Heart left ventricle (tissue), 16 donors: ENCODE measurements around the gene VAPA. TPM values are rescaled to one million over a fixed set of nuclear protein-coding genes. Genes with fewer than 3 reads are reported as not detected.
"Not testable (repeated sequence)": the region's sequence is repeated elsewhere in the genome, so short reads cannot be mapped to it uniquely, and the experiment has no call there.

Experiments
- ATAC-seq, 4 donors: fragments of 200-7000 bp; cut with Tn5 transposase; one replicate each; pipeline ENCODE4 v1.9.1; 2020 to 2022; ENCODE audit warnings: moderate library complexity in 4 of 4, mild to moderate bottlenecking in 3 of 4, moderate number of reproducible peaks in 1 of 4
- DNase-seq, 5 donors: peaks; one replicate each; pipeline ENCODE4 v3.0.0-alpha.2; 2020
- H3K27ac ChIP-seq, 12 donors: fragments of 200-600 bp; sonication (generic) in 4 of 12; one replicate each; pipeline versions ENCODE4 v1.5.0 to v1.8.0; 2016 to 2022; ENCODE audit warnings: mild to moderate bottlenecking in 2 of 12
- H3K27me3 ChIP-seq, 9 donors: fragments of 200-600 bp; sonication (generic) in 2 of 9; one replicate each; pipeline versions ENCODE4 v1.5.1 to v1.8.0; 2016 to 2022; ENCODE audit warnings: mild to moderate bottlenecking in 3 of 9
- H3K36me3 ChIP-seq, 9 donors: fragments of 200-600 bp; sonication (generic) in 2 of 9; one replicate each; pipeline versions ENCODE4 v1.5.0 to v1.8.0; 2018 to 2022; ENCODE audit warnings: mild to moderate bottlenecking in 2 of 9
- H3K4me1 ChIP-seq, 12 donors: fragments of 200-600 bp; sonication (generic) in 4 of 12; one replicate each; pipeline versions ENCODE4 v1.5.0 to v1.8.0; 2016 to 2022; ENCODE audit warnings: mild to moderate bottlenecking in 3 of 12
- H3K4me3 ChIP-seq, 12 donors: fragments of 200-600 bp; sonication (generic) in 4 of 12; one replicate each; pipeline versions ENCODE4 v1.5.0 to v1.8.0; 2017 to 2022; ENCODE audit warnings: mild to moderate bottlenecking in 9 of 12, moderate library complexity in 4 of 12
- H3K9me3 ChIP-seq, 12 donors: fragments of 200-600 bp; sonication (generic) in 4 of 12; one replicate each; pipeline versions ENCODE4 v1.5.0 to v1.8.0; 2016 to 2022; ENCODE audit warnings: mild to moderate bottlenecking in 1 of 12
- POLR2A ChIP-seq, 2 donors: fragments of 450-650 bp; IDR thresholded peaks; one replicate each; pipeline ENCODE4 v1.6.1; 2017; ENCODE audit warnings: antibody characterized with exemption in 2 of 2, mild to moderate bottlenecking in 2 of 2, moderate library complexity in 2 of 2
- WGBS, 4 donors: extraction: QIAGEN DNeasy Blood & Tissue Kit in 2 of 4; methylation state at CpG; one replicate each; pipeline versions ENCODE4 v1.1.5 to v1.1.7; 2013 to 2018; 5-methylcytosine and 5-hydroxymethylcytosine counted together
- intact Hi-C, 10 donors: fragments of 100-400 bp; cut with DNase I; formaldehyde crosslinking; loops; one replicate each; pipeline versions ENCODE4 v1.11.1 to v1.14.2; 2022
- polyA plus RNA-seq, 2 donors: library from polyadenylated mRNA; stranded (reverse); fragments of 200-250 nt; gene quantifications; one replicate each; pipeline ENCODE4 v1.2.3, GENCODE V29; 2013
- total RNA-seq, 9 donors: library from RNA; depleted of rRNA in 2 of 9; stranded (reverse); fragments of >200 nt in 2 of 9; fragmentation: NEBNext Ultra II Directional in 3 of 9; extraction: Animal tissue kit (Norgen Biotek cat#: 25700) in 3 of 9; gene quantifications; one replicate each; pipeline versions ENCODE4 v1.1.0 to v1.2.4, GENCODE V29; 2016 to 2023
- TF ChIP-seq, protein P1 (sequence below), 12 donors: fragments of 200-600 bp; sonication (generic) in 4 of 12; IDR thresholded peaks; one replicate each; pipeline versions ENCODE4 v1.5.0 to v1.8.0; 2018 to 2022; ENCODE audit warnings: antibody characterized with exemption in 12 of 12, mild to moderate bottlenecking in 5 of 12
- donor health status: ischemic (EF 13 %, LVEDD 7.1; RV severe dilation, severe dysfunction).
- donor health status: healthy with polysubstance abuse.
- donor health status: DM: no; HTN: yes; CAD: no.
- donor health status: DM: no; HTN: no; CAD: no.
- donor health status: ischemic (EF 25% LVEDD 6.9; RV normal size, moderate dysfunction).
- donor health status: ischemic (EF 25% LVEDD 5.7; RV mildly dilated, moderate dysfunction).
- donor health status: healthy.
- donor health status: DM: yes; HTN: yes; CAD: no.
- donor health status: ischemic (EF 35%, LVEDD 5.7; RV mildly dilated, moderate dysfunction).
- donor health status: nonischemic (EF 11% LVEDD 7.7; RV severe dilation, severe dysfunction).
- donor health status: DM: yes; HTN: yes; CAD: no.
- donor health status: PGD.
- donor health status: ischemic (EF 29% LVEDD 5.4; RV normal size, mild dysfunction).
- donor health status: nonischemic (EF 23%, LVEDD 6.1; RV moderate dilation, normal function).

Gene VAPA
- total and polyA plus RNA-seq, 11 donors: 107 to 289 (median 201) TPM

DNA sequence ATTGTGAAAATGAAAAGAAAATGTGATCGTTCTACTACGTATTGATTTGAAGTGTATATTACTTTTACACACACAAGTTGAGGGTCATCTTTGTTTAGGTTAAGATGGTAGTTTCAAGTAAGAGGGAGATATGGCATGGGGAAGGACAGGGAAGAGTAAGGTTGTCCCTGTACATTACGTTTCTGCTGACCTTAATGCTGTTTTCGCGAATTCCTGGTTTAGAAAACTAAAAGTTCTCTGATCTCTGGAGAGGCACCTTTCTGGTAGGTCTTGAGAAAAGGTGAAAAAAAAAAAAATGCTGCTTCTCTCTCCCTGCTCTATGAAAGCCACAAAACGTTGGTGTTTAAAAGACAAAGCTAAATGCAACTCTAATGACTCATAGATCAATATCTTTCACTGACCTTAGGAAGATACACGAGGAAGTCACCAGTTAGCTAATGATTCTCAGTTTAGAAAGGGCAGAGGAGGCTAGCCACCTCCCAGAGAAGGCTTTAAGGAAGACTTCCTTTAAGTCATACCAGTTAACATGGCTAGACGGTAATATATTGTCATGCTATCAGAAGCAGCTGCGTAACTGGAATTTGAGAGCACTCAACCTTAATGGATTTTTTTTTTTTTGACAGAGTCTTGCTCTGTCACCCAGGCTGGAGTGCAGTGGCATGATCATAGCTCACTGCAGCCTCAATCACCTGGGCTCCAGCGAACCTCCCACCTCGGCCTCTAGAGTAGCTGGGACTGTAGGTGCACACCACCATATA, 14.8 kb upstream of the VAPA start:
- intact Hi-C loops: no loop called here
- ATAC-seq (no peak), DNase-seq (no peak)
- H3K27me3 ChIP-seq: no peaks in the 10 kb centered on the region
- no peaks in the 10 kb centered on the region for H3K9me3 ChIP-seq
- no peaks in the 10 kb centered on the region for H3K36me3 ChIP-seq
- 79 to 84% (median 80%) methylated on average over 11 of the region's 11 CpGs for WGBS, 4 donors
- no peak overlapping the region for H3K27ac ChIP-seq
- no peak for TF ChIP-seq POLR2A (IDR thresholded peaks at IDR 0.05)
- TF ChIP-seq, protein P1, sequence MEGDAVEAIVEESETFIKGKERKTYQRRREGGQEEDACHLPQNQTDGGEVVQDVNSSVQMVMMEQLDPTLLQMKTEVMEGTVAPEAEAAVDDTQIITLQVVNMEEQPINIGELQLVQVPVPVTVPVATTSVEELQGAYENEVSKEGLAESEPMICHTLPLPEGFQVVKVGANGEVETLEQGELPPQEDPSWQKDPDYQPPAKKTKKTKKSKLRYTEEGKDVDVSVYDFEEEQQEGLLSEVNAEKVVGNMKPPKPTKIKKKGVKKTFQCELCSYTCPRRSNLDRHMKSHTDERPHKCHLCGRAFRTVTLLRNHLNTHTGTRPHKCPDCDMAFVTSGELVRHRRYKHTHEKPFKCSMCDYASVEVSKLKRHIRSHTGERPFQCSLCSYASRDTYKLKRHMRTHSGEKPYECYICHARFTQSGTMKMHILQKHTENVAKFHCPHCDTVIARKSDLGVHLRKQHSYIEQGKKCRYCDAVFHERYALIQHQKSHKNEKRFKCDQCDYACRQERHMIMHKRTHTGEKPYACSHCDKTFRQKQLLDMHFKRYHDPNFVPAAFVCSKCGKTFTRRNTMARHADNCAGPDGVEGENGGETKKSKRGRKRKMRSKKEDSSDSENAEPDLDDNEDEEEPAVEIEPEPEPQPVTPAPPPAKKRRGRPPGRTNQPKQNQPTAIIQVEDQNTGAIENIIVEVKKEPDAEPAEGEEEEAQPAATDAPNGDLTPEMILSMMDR (IDR thresholded peaks at IDR 0.05): no peak
- H3K4me3 ChIP-seq: no peak overlapping the region
- H3K4me1 ChIP-seq: peaks cover 0 to 5% (median 0%) of the 10 kb centered on the region in 12 donors

GRCh38 chr18:9899550-9899930, 14.3 kb upstream of the VAPA start:
- H3K4me3 ChIP-seq, DNase-seq, ATAC-seq, intact Hi-C loops, H3K4me1 ChIP-seq, H3K36me3 ChIP-seq, H3K27ac ChIP-seq, H3K27me3 ChIP-seq, H3K9me3 ChIP-seq: not testable (repeated sequence)
- WGBS, 4 donors: 93 to 100% (median 100%) methylated on average over 1 of the region's 1 CpG

DNA sequence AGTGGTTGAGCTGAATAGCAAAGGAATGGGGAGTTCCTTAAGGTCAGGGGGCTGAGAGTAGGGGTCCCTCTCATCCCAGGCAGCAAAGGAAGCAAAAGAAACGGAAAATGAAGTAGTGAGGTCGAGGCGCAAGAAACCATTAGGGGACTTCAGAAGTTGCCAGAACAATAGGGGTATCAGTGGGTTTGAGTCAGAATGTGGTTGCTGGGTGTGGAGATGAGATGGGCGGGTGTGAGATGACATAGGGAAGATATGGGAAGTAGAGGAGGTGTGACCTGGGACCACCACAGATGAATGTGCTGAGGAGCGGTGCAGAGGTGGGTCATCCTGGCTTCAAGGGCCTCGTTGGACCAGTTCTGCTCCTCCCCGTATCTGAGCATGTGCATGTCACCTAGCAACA, 13.1 kb upstream of the VAPA start:
- Histone ChIP-seq H3K4me1 (peaks cover 0 to 5% (median 0%) of the 10 kb centered on the region in 12 donors), H3K4me3 (no peak overlapping the region), H3K27me3 (no peaks in the 10 kb centered on the region), H3K27ac (no peak overlapping the region), H3K36me3 (no peaks in the 10 kb centered on the region), H3K9me3 (no peaks in the 10 kb centered on the region)
- TF ChIP-seq, protein P1 (IDR thresholded peaks at IDR 0.05): no peak
- no peak for TF ChIP-seq POLR2A (IDR thresholded peaks at IDR 0.05)
- intact Hi-C loops: no loop called here
- ATAC-seq: no peak
- no peak for DNase-seq
- 90 to 94% (median 93%) methylated on average over 7 of the region's 7 CpGs for WGBS, 4 donors

DNA sequence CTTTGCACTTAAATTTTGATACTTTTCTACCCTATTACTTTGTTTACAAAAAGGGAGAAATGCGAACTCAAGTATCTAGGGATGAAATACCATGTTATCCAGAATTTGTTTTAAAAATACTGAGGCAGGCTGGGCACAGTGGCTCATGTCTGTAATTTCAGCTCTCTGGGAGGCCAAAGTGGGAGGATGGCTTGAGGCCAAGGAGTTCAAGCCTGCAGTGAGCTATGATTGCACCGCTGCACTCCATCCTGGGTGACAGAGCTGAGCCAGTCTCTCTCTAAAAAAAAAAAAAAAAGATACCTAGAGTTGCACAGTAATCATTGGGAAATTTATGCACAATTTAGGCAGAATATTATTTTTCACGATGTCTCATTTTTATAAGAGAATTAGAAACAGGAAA, 12.4 kb upstream of the VAPA start:
- ATAC-seq (no peak), DNase-seq (no peak)
- H3K27me3 ChIP-seq: no peaks in the 10 kb centered on the region
- TF ChIP-seq, protein P1 (IDR thresholded peaks at IDR 0.05): no peak
- no peak for TF ChIP-seq POLR2A (IDR thresholded peaks at IDR 0.05)
- no peaks in the 10 kb centered on the region for H3K9me3 ChIP-seq
- intact Hi-C loops: no loop called here
- no peaks in the 10 kb centered on the region for H3K36me3 ChIP-seq
- no peak overlapping the region for H3K27ac ChIP-seq
- 81 to 88% (median 87%) methylated on average over 3 of the region's 3 CpGs for WGBS, 4 donors
- H3K4me3 ChIP-seq: no peak overlapping the region
- peaks cover 0 to 5% (median 0%) of the 10 kb centered on the region in 12 donors for H3K4me1 ChIP-seq

GRCh38 chr18:9902264-9902663, 11.6 kb upstream of the VAPA start:
- intact Hi-C loops, ATAC-seq, H3K36me3 ChIP-seq, H3K9me3 ChIP-seq, DNase-seq, H3K27ac ChIP-seq, H3K4me1 ChIP-seq, H3K4me3 ChIP-seq, H3K27me3 ChIP-seq: not testable (repeated sequence)
- 90 to 97% (median 95%) methylated on average over 12 to 14 of the region's 14 CpGs for WGBS, 4 donors
